GM12878 (cell line): Measurements from ENCODE around the gene SSR1. TPM values are rescaled to one million over a fixed set of nuclear protein-coding genes. Genes with fewer than 3 reads are reported as not detected.
"Not testable (repeated sequence)": the region's sequence is repeated elsewhere in the genome, so short reads cannot be mapped to it uniquely, and the experiment has no call there.

Experiments used
- ATAC-seq: fragments of 200-7000 bp; cut with Tn5 transposase; 3 replicates; pipeline ENCODE4 v1.9.1; 2020; ENCODE audit warnings: mild to moderate bottlenecking, moderate library complexity
- BruUV-seq: library from RNA; stranded (reverse); fragments of 400-500 nt; replicated peaks from 2 replicates; lab custom pipeline; 2021; lab: Mats Ljungman, UMichigan
- CTCF ChIA-PET: fragments of 300-600 bp; sonication (Branson Sonifier 250); formaldehyde crosslinking; extraction: SDS; loops from one replicate; lab custom pipeline; 2021; ENCODE audit warnings: inconsistent platforms; lab: Yijun Ruan, JAX
- POLR2A ChIA-PET: fragments of 350-600 bp; formaldehyde crosslinking; extraction: SDS; loops from one replicate; lab custom pipeline; 2021; ENCODE audit warnings: inconsistent platforms; lab: Charles Lee
- RAD21 ChIA-PET: fragments of 300-600 bp; sonication (Branson Sonifier 250); formaldehyde crosslinking; loops from one replicate; lab custom pipeline; 2023; ENCODE audit warnings: antibody characterized with exemption; ENCODE audit not compliant: unreplicated experiment; lab: Charles Lee
- SMC1A ChIA-PET: fragments of 300-600 bp; sonication (Branson Sonifier 250); formaldehyde crosslinking; loops from one replicate; lab custom pipeline; 2023; ENCODE audit not compliant: unreplicated experiment, uncharacterized antibody; lab: Charles Lee
- DNase-seq: peaks from one replicate; pipeline ENCODE4 v3.0.0-alpha.2; 2011; ENCODE audit warnings: low read depth, low spot score
- FAIRE-seq: peaks from 3 replicates; lab custom pipeline; 2011; peaks lifted over from hg19 to GRCh38; lab: Jason Lieb, UNC
- H2AFZ ChIP-seq: 2 replicates; pipeline ENCODE4 v1.6.0; 2011; ENCODE audit warnings: low read depth, low read length, control low read depth; ENCODE audit not compliant: control insufficient read depth
- H3K27ac ChIP-seq: 2 replicates; pipeline ENCODE4 v1.5.1; 2011; ENCODE audit warnings: control low read depth; ENCODE audit not compliant: control insufficient read depth, insufficient read depth
- H3K27me3 ChIP-seq, 2 experiments: replicated peaks in 1 of 2; 2 replicates each; pipeline versions ENCODE4 v1.6.0 to v1.6.1; 2011; ENCODE audit warnings: low read length in 1 of 2; ENCODE audit not compliant: control insufficient read depth in 2 of 2, insufficient read depth in 2 of 2
- H3K36me3 ChIP-seq, 2 experiments: 2 replicates each; pipeline ENCODE4 v1.5.1; 2011; ENCODE audit warnings: low read length in 1 of 2; ENCODE audit not compliant: control insufficient read depth in 2 of 2, insufficient read depth in 2 of 2
- H3K4me1 ChIP-seq: 2 replicates; pipeline ENCODE4 v1.6.1; 2011; ENCODE audit warnings: mild to moderate bottlenecking, low read length, moderate library complexity, mixed read lengths; ENCODE audit not compliant: control insufficient read depth, insufficient read depth
- H3K4me2 ChIP-seq: 2 replicates; pipeline ENCODE4 v1.6.0; 2011; ENCODE audit warnings: control low read depth; ENCODE audit not compliant: control insufficient read depth, insufficient read depth
- H3K4me3 ChIP-seq: fragments of 200-600 bp; sonication (generic); 2 replicates; pipeline ENCODE4 v1.5.1; 2016
- H3K79me2 ChIP-seq: 2 replicates; pipeline ENCODE4 v1.6.0; 2011; ENCODE audit warnings: low read length; ENCODE audit not compliant: control insufficient read depth, insufficient read depth
- H3K9ac ChIP-seq: 2 replicates; pipeline ENCODE4 v1.8.0; 2011; ENCODE audit warnings: low read length, control low read depth, mixed read lengths; ENCODE audit not compliant: control insufficient read depth, insufficient read depth
- H3K9me3 ChIP-seq: replicated peaks from 3 replicates; pipeline ENCODE4 v1.5.1; 2011; ENCODE audit warnings: mild to moderate bottlenecking, low read length; ENCODE audit not compliant: control insufficient read depth, insufficient read depth
- H4K20me1 ChIP-seq: 2 replicates; pipeline ENCODE4 v1.6.0; 2011; ENCODE audit not compliant: control insufficient read depth, insufficient read depth
- FOXK2 ChIP-seq: fragments of 450-650 bp; IDR thresholded peaks from 2 replicates; pipeline ENCODE4 v1.6.1; 2017; ENCODE audit warnings: mild to moderate bottlenecking, moderate library complexity
- NFXL1 ChIP-seq: fragments of 450-650 bp; IDR thresholded peaks from 2 replicates; pipeline ENCODE4 v1.6.1; 2017; ENCODE audit warnings: antibody characterized with exemption, mild to moderate bottlenecking, borderline replicate concordance
- POLR2A ChIP-seq: IDR thresholded peaks from 2 replicates; pipeline ENCODE4 v1.6.1; 2011; ENCODE audit warnings: low read depth, mild to moderate bottlenecking, low read length
- RBBP5 ChIP-seq: fragments of 200-600 bp; sonication (generic); conservative IDR thresholded peaks from 2 replicates; pipeline ENCODE4 v1.6.1; 2016
- SMARCA5 ChIP-seq: fragments of 450-650 bp; IDR thresholded peaks from 2 replicates; pipeline ENCODE4 v1.6.1; 2017; ENCODE audit warnings: mild to moderate bottlenecking
- SREBF1 ChIP-seq: IDR thresholded peaks from 2 replicates; pipeline ENCODE4 v1.6.1; 2012; ENCODE audit warnings: mild to moderate bottlenecking, low read length
- TBL1XR1 ChIP-seq: IDR thresholded peaks from 2 replicates; pipeline ENCODE4 v1.6.1; 2012; ENCODE audit warnings: low read depth, low read length, improper control_type of control experiment
- WGBS: methylation state at CpG from one replicate; pipeline ENCODE4 v1.1.6; 2016; ENCODE audit warnings: low lambda C conversion rate; ENCODE audit not compliant: insufficient replicate concordance, insufficient coverage; ENCODE audit errors: missing lambda C conversion rate; 5-methylcytosine and 5-hydroxymethylcytosine counted together
- in situ Hi-C: fragments of 300-500 bp; cut with MboI; formaldehyde crosslinking; loops from 9 replicates; pipeline ENCODE4 v1.14.3; 2018; ENCODE audit warnings: mixed read lengths
- intact Hi-C: fragments of 100-400 bp; cut with micrococcal nuclease; formaldehyde crosslinking; loops from one replicate; pipeline ENCODE4 v1.14.2; 2022; ENCODE audit not compliant: unreplicated experiment
- polyA plus RNA-seq, 11 experiments: library from polyadenylated mRNA; depleted of rRNA in 4 of 11; unstranded in 6 of 11; stranded (reverse) in 5 of 11; fragments of >200 nt; fragmentation: Nextera tagmentation in 4 of 11; fragmentation: Illumina TruSeq in 1 of 11; extraction: Ambion mirVana in 4 of 11; extraction: Trizol in 1 of 11; gene quantifications; 1 replicate in 1 of 11; 2 replicates in 10 of 11; pipeline versions ENCODE4 v1.2.1 to v1.2.3, GENCODE V29; 2011 to 2016; ENCODE audit warnings: inconsistent platforms in 2 of 11, missing spikeins in 2 of 11, low read depth in 1 of 11
- total RNA-seq, 4 experiments: library from RNA; depleted of rRNA in 3 of 4; stranded (reverse); fragments of >200 nt in 3 of 4; fragmentation: Illumina TruSeq in 1 of 4; extraction: Trizol in 1 of 4; gene quantifications; 2 replicates each; pipeline versions ENCODE4 v1.2.1 to v1.2.3, GENCODE V29; 2013 to 2021
- TF ChIP-seq, protein P1 (sequence below): fragments of 450-650 bp; formaldehyde crosslinking; IDR thresholded peaks from 2 replicates; pipeline ENCODE4 v1.4.0; 2020; ENCODE audit warnings: mild to moderate bottlenecking, moderate library complexity

Gene SSR1
- total and polyA plus RNA-seq, 10 of the 15 experiments (the other 5 are each of a cell fraction or from before 2014, with no cell fraction given), result 42.0 to 209 (median 128) TPM

DNA sequence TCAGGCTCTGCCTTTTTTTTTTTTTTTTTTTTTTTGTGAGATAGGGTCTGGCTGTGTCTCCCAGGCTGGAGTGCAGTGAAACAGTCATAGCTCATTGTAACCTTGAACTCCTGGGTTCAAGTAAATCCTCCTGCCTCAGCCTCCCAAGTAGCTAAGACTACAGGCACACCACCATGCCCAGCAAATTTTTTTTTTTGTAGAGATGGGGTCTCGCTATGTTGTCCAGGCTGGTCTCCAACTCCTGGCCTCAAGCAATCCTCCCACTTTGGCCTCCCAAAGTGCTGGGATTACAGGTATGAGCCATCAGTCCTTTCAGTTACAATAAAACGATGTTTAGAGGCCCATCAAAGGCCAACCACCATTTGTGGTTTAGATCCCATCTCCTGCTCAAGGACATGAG is 6.4 kb upstream of the SSR1 start:
- H3K4me2 ChIP-seq, H3K4me3 ChIP-seq, BruUV-seq, H3K27ac ChIP-seq, SMC1A ChIA-PET, H3K4me1 ChIP-seq, FAIRE-seq, in situ Hi-C loops, H3K36me3 ChIP-seq, H3K9me3 ChIP-seq, H2AFZ ChIP-seq, RAD21 ChIA-PET, H3K27me3 ChIP-seq, DNase-seq, ATAC-seq, H3K79me2 ChIP-seq, CTCF ChIA-PET, H4K20me1 ChIP-seq, H3K9ac ChIP-seq: not testable (repeated sequence)
- 62% methylated on average over 2 of the region's 2 CpGs for WGBS
- intact Hi-C loops, result loop anchor here (10.0 kb wide), 1 partner anchor 735 kb away; the partner anchor contains the start of gene LY86
- POLR2A ChIA-PET, result interaction anchor here (0.7 kb wide), 1 partner anchor 264 kb away, joined by 5 read pairs; no protein-coding TSS in a partner anchor

DNA sequence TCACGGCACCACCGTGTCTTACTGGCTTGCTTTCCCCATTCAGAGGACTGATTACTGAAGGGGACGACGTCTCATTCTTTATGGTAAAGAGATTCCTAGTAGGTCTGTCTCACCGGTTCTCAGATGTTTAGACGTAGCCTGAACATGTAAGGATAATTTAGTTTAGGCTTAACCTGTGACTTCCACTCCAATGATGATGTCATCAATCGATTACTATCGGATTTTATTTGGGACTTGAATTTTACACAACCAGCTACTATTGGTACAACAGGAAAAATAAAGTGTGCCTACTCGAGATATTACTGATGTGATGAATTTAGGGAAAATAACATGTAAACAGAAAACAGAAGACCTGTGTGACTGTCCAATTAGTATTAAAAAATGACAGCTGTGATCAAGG is 4.5 kb upstream of the SSR1 start:
- POLR2A ChIA-PET, result interaction anchor here (0.6 kb wide), 1 partner anchor 20 kb away, joined by 3 read pairs; no protein-coding TSS in a partner anchor
- FAIRE-seq, result no peak
- intact Hi-C loops, result loop anchor here (10.0 kb wide), 1 partner anchor 733 kb away; the partner anchor contains the start of gene LY86

More for the DNA sequence above, 4.5 kb upstream of the SSR1 start:
- Histone ChIP-seq H3K9me3 (no peaks in the 10 kb centered on the region; the same call in 2 of the 3 replicates), H3K27me3 (no peaks in the 10 kb centered on the region), H4K20me1 (no peaks in the 10 kb centered on the region), H3K4me2 (no peak overlapping the region), H2AFZ (no peak overlapping the region), H3K36me3 (no peaks in the 10 kb centered on the region), H3K4me3 (no peak overlapping the region), H3K4me1 (peaks cover 6% of the 10 kb centered on the region), H3K9ac (no peak overlapping the region), H3K27ac (no peak overlapping the region), H3K79me2 (peaks cover 7% of the 10 kb centered on the region)
- WGBS, result 76% methylated on average over 9 of the region's 9 CpGs
- ChIA-PET RAD21 (no interaction called here), CTCF (no interaction called here), SMC1A (interaction anchor here (0.7 kb wide), 1 partner anchor 75 kb away, joined by 3 read pairs; no protein-coding TSS in a partner anchor)
- BruUV-seq, result no TSS peak
- DNase-seq (no peak), ATAC-seq (no peak)
- in situ Hi-C loops, result no loop called here
- TF ChIP-seq SMARCA5 (no peak), RBBP5 (no peak), NFXL1 (no peak), FOXK2 (no peak), SREBF1 (no peak), TBL1XR1 (no peak), POLR2A (no peak)
- TF ChIP-seq, protein P1, sequence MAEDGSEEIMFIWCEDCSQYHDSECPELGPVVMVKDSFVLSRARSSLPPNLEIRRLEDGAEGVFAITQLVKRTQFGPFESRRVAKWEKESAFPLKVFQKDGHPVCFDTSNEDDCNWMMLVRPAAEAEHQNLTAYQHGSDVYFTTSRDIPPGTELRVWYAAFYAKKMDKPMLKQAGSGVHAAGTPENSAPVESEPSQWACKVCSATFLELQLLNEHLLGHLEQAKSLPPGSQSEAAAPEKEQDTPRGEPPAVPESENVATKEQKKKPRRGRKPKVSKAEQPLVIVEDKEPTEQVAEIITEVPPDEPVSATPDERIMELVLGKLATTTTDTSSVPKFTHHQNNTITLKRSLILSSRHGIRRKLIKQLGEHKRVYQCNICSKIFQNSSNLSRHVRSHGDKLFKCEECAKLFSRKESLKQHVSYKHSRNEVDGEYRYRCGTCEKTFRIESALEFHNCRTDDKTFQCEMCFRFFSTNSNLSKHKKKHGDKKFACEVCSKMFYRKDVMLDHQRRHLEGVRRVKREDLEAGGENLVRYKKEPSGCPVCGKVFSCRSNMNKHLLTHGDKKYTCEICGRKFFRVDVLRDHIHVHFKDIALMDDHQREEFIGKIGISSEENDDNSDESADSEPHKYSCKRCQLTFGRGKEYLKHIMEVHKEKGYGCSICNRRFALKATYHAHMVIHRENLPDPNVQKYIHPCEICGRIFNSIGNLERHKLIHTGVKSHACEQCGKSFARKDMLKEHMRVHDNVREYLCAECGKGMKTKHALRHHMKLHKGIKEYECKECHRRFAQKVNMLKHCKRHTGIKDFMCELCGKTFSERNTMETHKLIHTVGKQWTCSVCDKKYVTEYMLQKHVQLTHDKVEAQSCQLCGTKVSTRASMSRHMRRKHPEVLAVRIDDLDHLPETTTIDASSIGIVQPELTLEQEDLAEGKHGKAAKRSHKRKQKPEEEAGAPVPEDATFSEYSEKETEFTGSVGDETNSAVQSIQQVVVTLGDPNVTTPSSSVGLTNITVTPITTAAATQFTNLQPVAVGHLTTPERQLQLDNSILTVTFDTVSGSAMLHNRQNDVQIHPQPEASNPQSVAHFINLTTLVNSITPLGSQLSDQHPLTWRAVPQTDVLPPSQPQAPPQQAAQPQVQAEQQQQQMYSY (CRISPR knock-in tag), result no peak
